AG04450 (cell line): ENCODE data around the gene GABBR2. TPM values are rescaled to one million over a fixed set of nuclear protein-coding genes. Genes with fewer than 3 reads are reported as not detected.

Experiments
- CTCF ChIA-PET: fragments of 300-600, 350-600 bp; formaldehyde crosslinking; extraction: SDS; loops from one replicate; lab custom pipeline; 2022; ENCODE audit warnings: antibody characterized with exemption, inconsistent platforms; lab: Charles Lee
- POLR2A ChIA-PET: fragments of 350-600 bp; formaldehyde crosslinking; extraction: SDS; loops from one replicate; lab custom pipeline; 2021; ENCODE audit warnings: antibody characterized with exemption, inconsistent platforms; lab: Yijun Ruan, JAX
- DNase-seq: peaks from one replicate; pipeline ENCODE4 v3.0.0-alpha.2; 2011; ENCODE audit warnings: low read depth, low spot score
- H3K27ac ChIP-seq: one replicate; pipeline ENCODE4 v1.5.1; 2012; ENCODE audit warnings: low read depth, low read length, control low read depth
- H3K27me3 ChIP-seq: one replicate; pipeline ENCODE4 v1.6.0; 2012; ENCODE audit warnings: low read length; ENCODE audit not compliant: control insufficient read depth, insufficient read depth
- H3K4me3 ChIP-seq: 2 replicates; pipeline ENCODE4 v1.5.1; 2011; ENCODE audit warnings: mild to moderate bottlenecking, low read depth, low read length, control low read depth
- H3K9me3 ChIP-seq: 2 replicates; pipeline ENCODE4 v1.5.1; 2012; ENCODE audit warnings: low read length; ENCODE audit not compliant: control insufficient read depth, insufficient read depth
- CTCF ChIP-seq: IDR thresholded peaks from 2 replicates; pipeline ENCODE4 v1.5.1; 2011; ENCODE audit warnings: low read depth, low read length, control low read depth, inconsistent platforms
- polyA plus RNA-seq: library from polyadenylated mRNA; depleted of rRNA; stranded (reverse); fragments of >200 nt; gene quantifications from 2 replicates; pipeline ENCODE4 v1.2.3, GENCODE V29; 2011

The GABBR2 gene
- polyA plus RNA-seq, 1 experiment: 2.4 TPM

- POLR2A ChIA-PET: no interaction called here
- no peak for DNase-seq
- no peak for TF ChIP-seq CTCF
- no peak overlapping the region for H3K4me3 ChIP-seq
- CTCF ChIA-PET: interaction anchor here (0.6 kb wide), 1 partner anchor 9 kb away, joined by 3 read pairs; no protein-coding TSS in a partner anchor
- peaks cover 14% of the 10 kb centered on the region for H3K27me3 ChIP-seq
- H3K9me3 ChIP-seq: no peaks in the 10 kb centered on the region; the same call in 1 of the 2 replicates
- H3K27ac ChIP-seq: no peak overlapping the region
These were observed 135.9 kb downstream of the GABBR2 start for GRCh38 chr9:98572796-98573195.

- POLR2A ChIA-PET: no interaction called here
- no peak for TF ChIP-seq CTCF
- Histone ChIP-seq H3K27ac (no peak overlapping the region), H3K27me3 (peaks cover 16% of the 10 kb centered on the region), H3K9me3 (no peaks in the 10 kb centered on the region; the same call in 1 of the 2 replicates), H3K4me3 (no peak overlapping the region)
- CTCF ChIA-PET: interaction anchor here (0.6 kb wide), 1 partner anchor 10 kb away, joined by 3 read pairs; no protein-coding TSS in a partner anchor
- no peak for DNase-seq
These were observed 136.6 kb downstream of the GABBR2 start for GRCh38 chr9:98572054-98572627.

- POLR2A ChIA-PET: no interaction called here
These were observed 137.1 kb downstream of the GABBR2 start for GRCh38 chr9:98571643-98572042.

GRCh38 chr9:98570663-98571440 lies 137.9 kb downstream of the GABBR2 start:
- Histone ChIP-seq H3K27ac (no peak overlapping the region), H3K9me3 (no peaks in the 10 kb centered on the region; the same call in 1 of the 2 replicates), H3K27me3 (peaks cover 16% of the 10 kb centered on the region), H3K4me3 (no peak overlapping the region)
- TF ChIP-seq CTCF: 0 out of 2 replicates have a peak, but pooled peaks have one; percentile 3
- DNase-seq: no peak
- POLR2A ChIA-PET: no interaction called here
- CTCF ChIA-PET: no interaction called here

More at GRCh38 chr9:98571643-98572042, 137.1 kb downstream of the GABBR2 start:
- peaks cover 16% of the 10 kb centered on the region for H3K27me3 ChIP-seq
- CTCF ChIA-PET: no interaction called here
- no peaks in the 10 kb centered on the region; the same call in 1 of the 2 replicates for H3K9me3 ChIP-seq
- no peak overlapping the region for H3K27ac ChIP-seq
- no peak for TF ChIP-seq CTCF
- no peak overlapping the region for H3K4me3 ChIP-seq
- no peak for DNase-seq

- CTCF ChIA-PET: no interaction called here
- H3K27me3 ChIP-seq: peaks cover 16% of the 10 kb centered on the region
These were observed 138.7 kb downstream of the GABBR2 start for GRCh38 chr9:98570055-98570454.

More at GRCh38 chr9:98570055-98570454, 138.7 kb downstream of the GABBR2 start:
- TF ChIP-seq CTCF: no peak
- Histone ChIP-seq H3K9me3 (no peaks in the 10 kb centered on the region), H3K4me3 (no peak overlapping the region), H3K27ac (no peak overlapping the region)
- no peak for DNase-seq
- POLR2A ChIA-PET: no interaction called here
